Measurements from ENCODE around the gene ZNF548.

ZNF548 gene

GRCh38 chr19:57398868-57399267 lies 9.2 kb downstream of the ZNF548 start:
- DNase-seq (ENCODE audit: low read depth in 2 of 2) = no peak

GRCh38 chr19:57403737-57404563 lies 14.3 kb downstream of the ZNF548 start:
- DNase-seq (ENCODE audit: low read depth in 2 of 2) = no peak

GRCh38 chr19:57406516-57407123 lies 17.0 kb downstream of the ZNF548 start:
- DNase-seq (ENCODE audit: low read depth in 2 of 2) = peak; percentile 43 to 45

GRCh38 chr19:57410877-57411671 lies 21.4 kb downstream of the ZNF548 start, which contains the start of gene ZNF17:
Gene ZNF17 (plus strand): TSS chr19:57411161. CDS start chr19:57413616, 2,455 bp downstream.
- DNase-seq (ENCODE audit: low read depth in 2 of 2) = peak; percentile 80 to 82

- DNase-seq (ENCODE audit: low read depth in 2 of 2) = no peak
Measured at GRCh38 chr19:57419439-57419838, 29.8 kb downstream of the ZNF548 start.

- DNase-seq (ENCODE audit: low read depth in 2 of 2) = no peak
Measured at GRCh38 chr19:57421037-57421436, 31.4 kb downstream of the ZNF548 start.

- DNase-seq (ENCODE audit: low read depth in 2 of 2) = no peak
Measured at GRCh38 chr19:57434386-57435061, 44.9 kb downstream of the ZNF548 start.

GRCh38 chr19:57435062-57435978 lies 45.7 kb downstream of the ZNF548 start, which contains the start of gene ZNF749:
Gene ZNF749 (plus strand): TSS chr19:57435325. CDS start chr19:57435579, 254 bp downstream.
- DNase-seq (ENCODE audit: low read depth in 2 of 2) = peak; percentile 88 to 91

- no peak for DNase-seq (ENCODE audit: low read depth in 2 of 2)
Measured at GRCh38 chr19:57436417-57436816, 46.8 kb downstream of the ZNF548 start.

- DNase-seq (ENCODE audit: low read depth in 2 of 2) = no peak
Measured at GRCh38 chr19:57437931-57438330, 48.3 kb downstream of the ZNF548 start.

GRCh38 chr19:57438925-57439324 lies 49.3 kb downstream of the ZNF548 start:
- DNase-seq (ENCODE audit: low read depth in 2 of 2) = no peak

GRCh38 chr19:57441979-57442752 lies 52.5 kb downstream of the ZNF548 start:
- DNase-seq (ENCODE audit: low read depth in 2 of 2) = no peak

GRCh38 chr19:57443121-57443696 lies 53.6 kb downstream of the ZNF548 start:
- no peak for DNase-seq (ENCODE audit: low read depth in 2 of 2)

- DNase-seq (ENCODE audit: low read depth in 2 of 2) = no peak
Measured at GRCh38 chr19:57452307-57452706, 62.7 kb downstream of the ZNF548 start.

Measured in stimulated activated CD8-positive, alpha-beta memory T cell treated with anti-CD3 and anti-CD28 coated beads, Interleukin-2, amount 100 ng/mL, for 1 hour (primary cell).